H9 (cell line): ENCODE measurements around the gene ZNF70. TPM values are rescaled to one million over a fixed set of nuclear protein-coding genes. Genes with fewer than 3 reads are reported as not detected.

Experiments
- DNase-seq: peaks from one replicate; pipeline ENCODE4 v3.0.0-alpha.2; 2017
- H2AFZ ChIP-seq: one replicate; pipeline ENCODE4 v1.6.1; 2013; ENCODE audit warnings: mild to moderate bottlenecking, low read length, control low read depth, moderate library complexity
- H2AK5ac ChIP-seq: 2 replicates; pipeline ENCODE4 v1.6.1; 2013; ENCODE audit warnings: low read length, control low read depth, mixed read lengths; ENCODE audit not compliant: insufficient read length
- H2BK120ac ChIP-seq: one replicate; pipeline ENCODE4 v1.6.1; 2013; ENCODE audit warnings: low read depth, mild to moderate bottlenecking, low read length, control low read depth, inconsistent platforms; ENCODE audit not compliant: poor library complexity, severe bottlenecking
- H2BK12ac ChIP-seq: 2 replicates; pipeline ENCODE4 v1.6.1; 2013; ENCODE audit warnings: low read length, control low read depth, mixed read lengths, low read depth; ENCODE audit not compliant: insufficient read length
- H2BK15ac ChIP-seq: 2 replicates; pipeline ENCODE4 v1.6.1; 2013; ENCODE audit warnings: low read depth, low read length, control low read depth
- H2BK20ac ChIP-seq: one replicate; pipeline ENCODE4 v1.6.1; 2013; ENCODE audit warnings: low read depth, mild to moderate bottlenecking, low read length, control low read depth, inconsistent platforms; ENCODE audit not compliant: poor library complexity, severe bottlenecking
- H2BK5ac ChIP-seq: 2 replicates; pipeline ENCODE4 v1.6.1; 2013; ENCODE audit warnings: low read length, control low read depth, mixed read lengths; ENCODE audit not compliant: insufficient read length
- H3K14ac ChIP-seq: 2 replicates; pipeline ENCODE4 v1.6.1; 2013; ENCODE audit warnings: low read length, control low read depth; ENCODE audit not compliant: insufficient read depth
- H3K18ac ChIP-seq: 2 replicates; pipeline ENCODE4 v1.6.1; 2013; ENCODE audit warnings: low read depth, mild to moderate bottlenecking, mixed read lengths, low read length, control low read depth; ENCODE audit not compliant: insufficient read length
- H3K23ac ChIP-seq: 2 replicates; pipeline ENCODE4 v1.6.1; 2013; ENCODE audit warnings: low read length, control low read depth, mixed read lengths, low read depth; ENCODE audit not compliant: insufficient read length
- H3K23me2 ChIP-seq: 2 replicates; pipeline ENCODE4 v1.6.1; 2013; ENCODE audit warnings: low read depth, mild to moderate bottlenecking, mixed read lengths, low read length, control low read depth; ENCODE audit not compliant: insufficient read length, poor library complexity, severe bottlenecking
- H3K27ac ChIP-seq: 2 replicates; pipeline ENCODE4 v1.5.1; 2013; ENCODE audit warnings: low read length, control low read depth, mixed read lengths, low read depth; ENCODE audit not compliant: insufficient read length
- H3K27me3 ChIP-seq: 2 replicates; pipeline ENCODE4 v1.6.1; 2013; ENCODE audit warnings: low read length, control low read depth, inconsistent platforms; ENCODE audit not compliant: insufficient read depth
- H3K4ac ChIP-seq: 2 replicates; pipeline ENCODE4 v1.6.1; 2013; ENCODE audit warnings: low read depth, mild to moderate bottlenecking, control low read depth, inconsistent platforms, low read length, moderate library complexity
- H3K4me1 ChIP-seq: 2 replicates; pipeline ENCODE4 v1.6.1; 2013; ENCODE audit warnings: low read length, control low read depth, inconsistent platforms; ENCODE audit not compliant: insufficient read depth
- H3K4me2 ChIP-seq: 2 replicates; pipeline ENCODE4 v1.6.1; 2013; ENCODE audit warnings: low read length, control low read depth, mixed read lengths; ENCODE audit not compliant: insufficient read length, insufficient read depth
- H3K56ac ChIP-seq: 2 replicates; pipeline ENCODE4 v1.6.1; 2013; ENCODE audit warnings: low read depth, mild to moderate bottlenecking, mixed read lengths, low read length, control low read depth; ENCODE audit not compliant: insufficient read length
- H3K79me1 ChIP-seq: 2 replicates; pipeline ENCODE4 v1.6.1; 2013; ENCODE audit warnings: low read depth, mild to moderate bottlenecking, moderate library complexity, low read length, control low read depth, inconsistent platforms; ENCODE audit not compliant: insufficient read depth, poor library complexity, severe bottlenecking
- H3K79me2 ChIP-seq: 2 replicates; pipeline ENCODE4 v1.6.1; 2013; ENCODE audit warnings: low read length, control low read depth, inconsistent platforms; ENCODE audit not compliant: insufficient read depth
- H3K9ac ChIP-seq: 2 replicates; pipeline ENCODE4 v1.6.1; 2013; ENCODE audit warnings: low read length, control low read depth, mixed read lengths; ENCODE audit not compliant: insufficient read length; ENCODE audit errors: extremely low read depth
- H3K9me3 ChIP-seq: one replicate; pipeline ENCODE4 v1.6.1; 2013; ENCODE audit warnings: low read depth, low read length, inconsistent platforms; ENCODE audit not compliant: control insufficient read depth
- H3T11ph ChIP-seq: one replicate; pipeline ENCODE4 v1.6.1; 2013; ENCODE audit warnings: mild to moderate bottlenecking, low read length, control low read depth, inconsistent platforms
- H4K20me1 ChIP-seq: one replicate; pipeline ENCODE4 v1.6.1; 2013; ENCODE audit not compliant: control insufficient read depth, insufficient read length, insufficient read depth
- H4K5ac ChIP-seq: 2 replicates; pipeline ENCODE4 v1.6.1; 2013; ENCODE audit warnings: low read depth, mild to moderate bottlenecking, mixed read lengths, low read length, control low read depth; ENCODE audit not compliant: insufficient read length
- H4K8ac ChIP-seq: replicated peaks from 2 replicates; pipeline ENCODE4 v1.6.1; 2013; ENCODE audit warnings: low read length, control low read depth, mixed read lengths, low read depth; ENCODE audit not compliant: insufficient read length
- H4K91ac ChIP-seq: 2 replicates; pipeline ENCODE4 v1.6.1; 2013; ENCODE audit warnings: low read depth, mild to moderate bottlenecking, moderate library complexity, mixed read lengths, low read length, control low read depth; ENCODE audit not compliant: insufficient read length
- H3K27ac Mint-ChIP-seq, 3 experiments: 2 replicates in 2 of 3; 3 replicates in 1 of 3; pipeline ENCODE4 v1.8.0; 2020 to 2021; ENCODE audit warnings: mixed read lengths in 3 of 3, mild to moderate bottlenecking in 1 of 3, moderate library complexity in 1 of 3
- H3K27me3 Mint-ChIP-seq: 2 replicates; pipeline ENCODE4 v1.8.0; 2021; ENCODE audit warnings: low read depth, mild to moderate bottlenecking, moderate library complexity, mixed read lengths
- H3K36me3 Mint-ChIP-seq, 3 experiments: 2 replicates in 2 of 3; 3 replicates in 1 of 3; pipeline ENCODE4 v1.8.0; 2020 to 2021; ENCODE audit warnings: low read depth in 3 of 3, mixed read lengths in 3 of 3; ENCODE audit not compliant: insufficient read depth in 1 of 3
- H3K4me1 Mint-ChIP-seq, 2 experiments: 2 replicates each; pipeline ENCODE4 v1.8.0; 2020; ENCODE audit warnings: mixed read lengths in 2 of 2
- H3K4me3 Mint-ChIP-seq, 2 experiments: 2 replicates in 1 of 2; 3 replicates in 1 of 2; pipeline ENCODE4 v1.8.0; 2020 to 2021; ENCODE audit warnings: mild to moderate bottlenecking in 2 of 2, mixed read lengths in 2 of 2, moderate library complexity in 1 of 2
- H3K9me3 Mint-ChIP-seq, 2 experiments: 2 replicates in 1 of 2; 3 replicates in 1 of 2; pipeline ENCODE4 v1.8.0; 2020; ENCODE audit warnings: mild to moderate bottlenecking in 2 of 2, mixed read lengths in 2 of 2, moderate library complexity in 1 of 2
- WGBS: extraction: QIAGEN DNeasy Blood & Tissue Kit; methylation state at CpG from one replicate; pipeline ENCODE4 v1.1.7; 2013; ENCODE audit warnings: missing lambda C conversion rate, low lambda C conversion rate, mixed read lengths; ENCODE audit not compliant: insufficient read length; ENCODE audit errors: extremely low coverage; 5-methylcytosine and 5-hydroxymethylcytosine counted together
- total RNA-seq: library from RNA; stranded (reverse); gene quantifications from 2 replicates; pipeline ENCODE4 v1.2.1, GENCODE V29; 2021
- TF ChIP-seq, protein P1 (sequence below): fragments of 200-600 bp; sonication (generic); conservative IDR thresholded peaks from 3 replicates; pipeline ENCODE4 v1.8.0; 2021; ENCODE audit warnings: antibody characterized with exemption, mild to moderate bottlenecking

The ZNF70 gene
- total RNA-seq, 1 experiment from 2014 or later = 3.5 TPM

DNA sequence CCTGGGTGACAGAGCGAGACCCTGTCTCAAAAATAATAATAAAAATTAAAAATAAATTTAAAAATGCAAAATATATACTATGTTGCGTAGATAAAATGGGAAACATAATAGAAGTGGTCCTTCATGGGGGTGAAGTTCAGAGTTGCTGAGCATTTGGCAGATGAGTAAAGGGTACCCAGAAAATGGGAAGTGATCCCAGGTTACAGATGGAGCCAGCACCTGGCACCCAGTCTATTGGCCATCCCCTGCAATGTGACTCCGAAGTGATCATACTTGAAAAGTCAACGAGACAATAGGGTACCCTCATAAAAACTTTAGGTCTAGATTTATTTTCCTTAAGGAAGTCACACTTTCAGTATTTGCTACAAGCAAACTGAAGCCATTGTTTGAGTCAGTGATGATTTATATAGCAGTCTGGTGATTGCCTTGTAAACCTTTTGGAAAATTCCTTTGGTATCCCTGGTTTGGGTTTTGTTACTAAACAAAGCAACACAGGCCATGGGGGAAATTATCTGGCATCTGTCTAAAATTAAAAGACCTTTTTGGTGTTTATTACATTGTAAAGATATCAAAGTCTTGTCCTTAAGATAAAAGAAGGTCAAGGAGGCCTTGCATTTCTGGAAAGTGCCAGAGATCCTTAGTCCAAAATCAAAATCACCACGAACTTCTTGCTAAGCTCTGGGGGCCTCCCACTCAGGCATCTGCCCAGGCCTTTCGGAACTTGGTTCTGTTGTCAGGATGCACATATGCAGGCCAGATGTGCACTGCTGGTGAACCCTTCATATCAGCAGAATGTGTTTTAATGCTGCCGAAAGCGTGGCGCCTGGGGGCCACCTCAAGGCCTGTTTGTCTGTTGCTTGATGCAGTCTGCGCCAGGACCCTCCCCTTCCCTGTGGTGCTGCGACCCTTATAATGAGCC lies 40.2 kb upstream of the ZNF70 start:
- H3K4me1 ChIP-seq = peaks cover 2% of the 10 kb centered on the region; the same call in 1 of the 2 replicates
- peaks cover 2% of the 10 kb centered on the region for H3K23me2 ChIP-seq
- no peak overlapping the region for H3K23ac ChIP-seq
- H4K20me1 ChIP-seq = no peaks in the 10 kb centered on the region
- H3K27me3 Mint-ChIP-seq = no peaks in the 10 kb centered on the region
- no peak overlapping the region for H3K4ac ChIP-seq
- H2BK20ac ChIP-seq = no peak overlapping the region
- peak overlapping the region in 2 of 3 experiments; percentile 40 to 44; a peak in 2 of 7 replicates for H3K27ac Mint-ChIP-seq
- H3K79me1 ChIP-seq = no peaks in the 10 kb centered on the region
- WGBS = no CpG with 5 or more reads among the region's 11 CpGs
- TF ChIP-seq, protein P1, sequence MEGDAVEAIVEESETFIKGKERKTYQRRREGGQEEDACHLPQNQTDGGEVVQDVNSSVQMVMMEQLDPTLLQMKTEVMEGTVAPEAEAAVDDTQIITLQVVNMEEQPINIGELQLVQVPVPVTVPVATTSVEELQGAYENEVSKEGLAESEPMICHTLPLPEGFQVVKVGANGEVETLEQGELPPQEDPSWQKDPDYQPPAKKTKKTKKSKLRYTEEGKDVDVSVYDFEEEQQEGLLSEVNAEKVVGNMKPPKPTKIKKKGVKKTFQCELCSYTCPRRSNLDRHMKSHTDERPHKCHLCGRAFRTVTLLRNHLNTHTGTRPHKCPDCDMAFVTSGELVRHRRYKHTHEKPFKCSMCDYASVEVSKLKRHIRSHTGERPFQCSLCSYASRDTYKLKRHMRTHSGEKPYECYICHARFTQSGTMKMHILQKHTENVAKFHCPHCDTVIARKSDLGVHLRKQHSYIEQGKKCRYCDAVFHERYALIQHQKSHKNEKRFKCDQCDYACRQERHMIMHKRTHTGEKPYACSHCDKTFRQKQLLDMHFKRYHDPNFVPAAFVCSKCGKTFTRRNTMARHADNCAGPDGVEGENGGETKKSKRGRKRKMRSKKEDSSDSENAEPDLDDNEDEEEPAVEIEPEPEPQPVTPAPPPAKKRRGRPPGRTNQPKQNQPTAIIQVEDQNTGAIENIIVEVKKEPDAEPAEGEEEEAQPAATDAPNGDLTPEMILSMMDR = no peak
- DNase-seq = no peak
- H4K8ac ChIP-seq = no peak overlapping the region
- H2BK120ac ChIP-seq = no peak overlapping the region
- no peaks in the 10 kb centered on the region for H3K9me3 Mint-ChIP-seq
- H4K91ac ChIP-seq = no peak overlapping the region
- no peak overlapping the region for H2AK5ac ChIP-seq
- no peak overlapping the region for H2AFZ ChIP-seq
- H3T11ph ChIP-seq = no peak overlapping the region
- no peak overlapping the region for H3K18ac ChIP-seq
- no peaks in the 10 kb centered on the region; the same call in 1 of the 2 replicates for H3K27me3 ChIP-seq
- H3K56ac ChIP-seq = no peak overlapping the region
- no peak overlapping the region for H2BK12ac ChIP-seq
- H3K36me3 Mint-ChIP-seq = peaks cover 22 to 50% (median 45%) of the 10 kb centered on the region in 3 experiments
- peaks cover 22 to 30% of the 10 kb centered on the region in 2 experiments for H3K4me1 Mint-ChIP-seq
- H2BK15ac ChIP-seq = no peak overlapping the region
- H3K9ac ChIP-seq = no peak overlapping the region
- H3K14ac ChIP-seq = no peak overlapping the region
- H3K4me2 ChIP-seq = no peak overlapping the region
- no peak overlapping the region for H3K27ac ChIP-seq
- H4K5ac ChIP-seq = no peak overlapping the region
- no peak overlapping the region for H2BK5ac ChIP-seq
- no peak overlapping the region for H3K4me3 Mint-ChIP-seq
- peaks cover 16% of the 10 kb centered on the region; the same call in 1 of the 2 replicates for H3K79me2 ChIP-seq
- no peaks in the 10 kb centered on the region for H3K9me3 ChIP-seq
